SK-N-SH (cell line): ENCODE results near the gene ANKS6. TPM values are rescaled to one million over a fixed set of nuclear protein-coding genes. Genes with fewer than 3 reads are reported as not detected.

Source experiments
- CTCF ChIA-PET: fragments of 300-600, 350-600 bp; formaldehyde crosslinking; extraction: SDS; loops from one replicate; lab custom pipeline; 2021; lab: Yijun Ruan, JAX
- POLR2A ChIA-PET: fragments of 350-600 bp; sonication (Branson Sonifier 250); formaldehyde crosslinking; extraction: SDS; loops from one replicate; lab custom pipeline; 2020; ENCODE audit warnings: antibody characterized with exemption, inconsistent platforms; lab: Yijun Ruan, JAX
- DNase-seq: peaks from one replicate; pipeline ENCODE4 v3.0.0; 2012
- H2AFZ ChIP-seq: fragments of 200-600 bp; sonication (generic); 2 replicates; pipeline ENCODE4 v1.8.1; 2016; ENCODE audit warnings: antibody characterized with exemption, mild to moderate bottlenecking, low read depth
- H3F3A ChIP-seq: fragments of 200-600 bp; sonication (generic); replicated peaks from 2 replicates; pipeline ENCODE3; 2016; ENCODE audit warnings: antibody characterized with exemption, mild to moderate bottlenecking; ENCODE audit not compliant: insufficient read depth
- H3K27ac ChIP-seq, 2 experiments: fragments of 200-500 bp in 1 of 2; fragments of 200-600 bp in 1 of 2; sonication (Bioruptor generic) in 1 of 2; sonication (generic), shearing (Covaris generic) in 1 of 2; 2 replicates each; pipeline versions ENCODE4 v1.5.1 to v1.6.1; 2014 to 2016; ENCODE audit warnings: low read depth in 2 of 2, inconsistent platforms in 1 of 2, low read length in 1 of 2, mild to moderate bottlenecking in 1 of 2, mixed read lengths in 1 of 2
- H3K27me3 ChIP-seq: fragments of 200-600 bp; sonication (generic), shearing (Covaris generic); 2 replicates; pipeline ENCODE4 v1.6.1; 2016; ENCODE audit warnings: mixed run types; ENCODE audit not compliant: insufficient read depth
- H3K36me3 ChIP-seq, 2 experiments: fragments of 200-500 bp in 1 of 2; fragments of 200-600 bp in 1 of 2; sonication (Bioruptor generic) in 1 of 2; sonication (generic) in 1 of 2; replicated peaks in 1 of 2; 2 replicates each; pipeline versions ENCODE3 to v1.5.1; 2014 to 2016; ENCODE audit warnings: low read length in 1 of 2, mild to moderate bottlenecking in 1 of 2; ENCODE audit not compliant: insufficient read depth in 2 of 2, control insufficient read depth in 1 of 2
- H3K4me1 ChIP-seq, 2 experiments: fragments of 200-500 bp in 1 of 2; fragments of 200-600 bp in 1 of 2; sonication (Bioruptor generic) in 1 of 2; sonication (generic), shearing (Covaris generic) in 1 of 2; 2 replicates each; pipeline versions ENCODE4 v1.5.1 to v1.6.1; 2014 to 2016; ENCODE audit warnings: low read depth in 1 of 2, low read length in 1 of 2, mixed run types in 1 of 2; ENCODE audit not compliant: insufficient read depth in 2 of 2, control insufficient read depth in 1 of 2
- H3K4me2 ChIP-seq: fragments of 200-600 bp; sonication (generic), shearing (Covaris generic); 2 replicates; pipeline ENCODE4 v1.6.1; 2017; ENCODE audit warnings: mixed run types
- H3K4me3 ChIP-seq, 2 experiments: fragments of 200-500 bp in 1 of 2; fragments of 200-600 bp in 1 of 2; sonication (Bioruptor generic) in 1 of 2; sonication (generic), shearing (Covaris generic) in 1 of 2; 2 replicates each; pipeline versions ENCODE4 v1.5.1 to v1.8.1; 2014 to 2016; ENCODE audit warnings: low read depth in 2 of 2, inconsistent platforms in 1 of 2, low read length in 1 of 2, mild to moderate bottlenecking in 1 of 2, mixed read lengths in 1 of 2, moderate library complexity in 1 of 2
- H3K79me2 ChIP-seq: fragments of 200-600 bp; sonication (generic); 2 replicates; pipeline ENCODE4 v1.8.1; 2017; ENCODE audit warnings: mild to moderate bottlenecking; ENCODE audit not compliant: insufficient read depth
- H3K9ac ChIP-seq: fragments of 200-600 bp; sonication (generic); 2 replicates; pipeline ENCODE4 v1.6.1; 2017; ENCODE audit warnings: mixed run types
- H3K9me2 ChIP-seq: fragments of 200-600 bp; sonication (generic); 2 replicates; pipeline ENCODE4 v1.6.1; 2017; ENCODE audit warnings: mixed run types
- H3K9me3 ChIP-seq: fragments of 200-600 bp; sonication (generic); 2 replicates; pipeline ENCODE4 v1.6.1; 2017; ENCODE audit warnings: mixed run types, mild to moderate bottlenecking, moderate library complexity
- H4K20me1 ChIP-seq: fragments of 200-600 bp; sonication (generic); 2 replicates; pipeline ENCODE4 v1.6.1; 2017; ENCODE audit warnings: mild to moderate bottlenecking, mixed run types; ENCODE audit not compliant: insufficient read depth
- CHD2 ChIP-seq: fragments of 150-350 bp; IDR thresholded peaks from 2 replicates; pipeline ENCODE4 v1.6.1; 2018; ENCODE audit warnings: low read length; ENCODE audit not compliant: partially characterized antibody
- ELF1 ChIP-seq: IDR thresholded peaks from 2 replicates; pipeline ENCODE4 v1.4.0; 2012
- EZH2phosphoT487 ChIP-seq: fragments of 200-600 bp; sonication (generic); IDR thresholded peaks from 2 replicates; pipeline ENCODE4 v1.6.1; 2017; ENCODE audit warnings: low read depth, mixed run types, mild to moderate bottlenecking, antibody characterized with exemption, moderate library complexity, borderline replicate concordance
- FOSL2 ChIP-seq: IDR thresholded peaks from 2 replicates; pipeline ENCODE4 v1.4.0; 2012; ENCODE audit warnings: low read depth, mild to moderate bottlenecking, moderate library complexity, borderline replicate concordance
- GABPA ChIP-seq: IDR thresholded peaks from 2 replicates; pipeline ENCODE4 v1.4.0; 2012; ENCODE audit warnings: low read depth, mild to moderate bottlenecking
- MXI1 ChIP-seq: IDR thresholded peaks from 2 replicates; pipeline ENCODE4 v1.6.1; 2012; ENCODE audit warnings: mild to moderate bottlenecking, low read depth, low read length, improper control_type of control experiment
- NFIC ChIP-seq: IDR thresholded peaks from 2 replicates; pipeline ENCODE4 v1.4.0; 2012; ENCODE audit warnings: borderline replicate concordance
- POLR2AphosphoS5 ChIP-seq: IDR thresholded peaks from 2 replicates; pipeline ENCODE4 v1.6.1; 2012; ENCODE audit warnings: low read depth, low read length
- RFX5 ChIP-seq: IDR thresholded peaks from 2 replicates; pipeline ENCODE4 v1.6.1; 2012; ENCODE audit warnings: mild to moderate bottlenecking, improper control_type of control experiment, low read length
- SIN3A ChIP-seq: IDR thresholded peaks from 2 replicates; pipeline ENCODE4 v1.6.1; 2012; ENCODE audit warnings: low read depth, mild to moderate bottlenecking, low read length, moderate library complexity, borderline replicate concordance
- SMC3 ChIP-seq: IDR thresholded peaks from 2 replicates; pipeline ENCODE4 v1.6.1; 2012; ENCODE audit warnings: low read depth, low read length, improper control_type of control experiment
- TCF12 ChIP-seq: IDR thresholded peaks from 2 replicates; pipeline ENCODE4 v1.4.0; 2012
- TEAD4 ChIP-seq: IDR thresholded peaks from 2 replicates; pipeline ENCODE4 v1.4.0; 2012; ENCODE audit warnings: mild to moderate bottlenecking, borderline replicate concordance; ENCODE audit not compliant: insufficient read depth
- WGBS: methylation state at CpG from one replicate; pipeline ENCODE4 v1.1.6; 2017; ENCODE audit warnings: low lambda C conversion rate; 5-methylcytosine and 5-hydroxymethylcytosine counted together
- polyA plus RNA-seq, 3 experiments: library from polyadenylated mRNA; depleted of rRNA; stranded (reverse); fragments of >200 nt; gene quantifications; 2 replicates each; pipeline ENCODE4 v1.2.3, GENCODE V29; 2012
- TF ChIP-seq, protein P1 (sequence below): IDR thresholded peaks from 2 replicates; pipeline ENCODE4 v1.6.1; 2012; ENCODE audit warnings: mild to moderate bottlenecking, low read depth, low read length, moderate library complexity
- TF ChIP-seq, protein P2 (sequence below): IDR thresholded peaks from 2 replicates; pipeline ENCODE4 v1.4.0; 2012; ENCODE audit warnings: low read depth, borderline replicate concordance
- TF ChIP-seq, protein P3 (sequence below): IDR thresholded peaks from 2 replicates; pipeline ENCODE4 v1.4.0; 2012; ENCODE audit warnings: low read depth, borderline replicate concordance
- TF ChIP-seq, protein P4 (sequence below): fragments of 150-350 bp; IDR thresholded peaks from 2 replicates; pipeline ENCODE4 v1.6.1; 2016; ENCODE audit warnings: mild to moderate bottlenecking, low read depth, low read length
- TF ChIP-seq, protein P5 (sequence below): IDR thresholded peaks from 2 replicates; pipeline ENCODE4 v1.4.0; 2012; ENCODE audit warnings: low read depth

The ANKS6 gene
- polyA plus RNA-seq, 1 of the 3 experiments (the other 2 are of a cell fraction) = 29.3 TPM

DNA sequence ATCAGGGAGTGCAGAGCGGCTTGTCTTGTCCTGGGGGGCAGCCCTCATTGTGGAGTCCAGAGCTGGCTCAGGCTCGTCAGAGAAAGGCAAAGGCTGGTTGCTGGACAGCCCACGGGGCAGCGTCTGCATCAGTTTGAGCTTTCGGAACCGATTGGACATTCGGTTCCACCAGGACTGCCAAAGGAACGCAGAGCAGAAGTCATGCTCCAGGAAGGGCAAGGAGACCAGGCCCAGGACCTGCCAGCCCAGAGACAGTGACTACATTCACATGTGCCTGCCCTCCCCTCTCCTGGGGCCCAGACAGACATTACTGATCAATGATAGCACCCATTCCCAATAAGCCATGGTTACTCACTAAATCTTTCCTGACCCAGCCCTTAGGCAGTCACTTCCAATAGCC lies 18.1 kb downstream of the ANKS6 start:
- Histone ChIP-seq H3K4me3 (no peak overlapping the region), H2AFZ (no peak overlapping the region), H3F3A (peaks cover 4% of the 10 kb centered on the region), H4K20me1 (no peaks in the 10 kb centered on the region), H3K79me2 (no peaks in the 10 kb centered on the region), H3K4me1 (no peaks in the 10 kb centered on the region), H3K9me3 (no peaks in the 10 kb centered on the region), H3K9ac (no peak overlapping the region), H3K27me3 (no peaks in the 10 kb centered on the region), H3K36me3 (peaks cover 10 to 14% of the 10 kb centered on the region in 2 experiments), H3K4me2 (no peak overlapping the region), H3K9me2 (no peaks in the 10 kb centered on the region), H3K27ac (no peak overlapping the region)
- POLR2A ChIA-PET = interaction anchor here (0.5 kb wide), 1 partner anchor 374 kb away, joined by 5 read pairs; no protein-coding TSS in a partner anchor
- no peak for TF ChIP-seq RFX5
- no peak for TF ChIP-seq NFIC
- no peak for TF ChIP-seq POLR2AphosphoS5
- TF ChIP-seq GABPA = no peak
- TF ChIP-seq SIN3A = no peak
- TF ChIP-seq, protein P1, sequence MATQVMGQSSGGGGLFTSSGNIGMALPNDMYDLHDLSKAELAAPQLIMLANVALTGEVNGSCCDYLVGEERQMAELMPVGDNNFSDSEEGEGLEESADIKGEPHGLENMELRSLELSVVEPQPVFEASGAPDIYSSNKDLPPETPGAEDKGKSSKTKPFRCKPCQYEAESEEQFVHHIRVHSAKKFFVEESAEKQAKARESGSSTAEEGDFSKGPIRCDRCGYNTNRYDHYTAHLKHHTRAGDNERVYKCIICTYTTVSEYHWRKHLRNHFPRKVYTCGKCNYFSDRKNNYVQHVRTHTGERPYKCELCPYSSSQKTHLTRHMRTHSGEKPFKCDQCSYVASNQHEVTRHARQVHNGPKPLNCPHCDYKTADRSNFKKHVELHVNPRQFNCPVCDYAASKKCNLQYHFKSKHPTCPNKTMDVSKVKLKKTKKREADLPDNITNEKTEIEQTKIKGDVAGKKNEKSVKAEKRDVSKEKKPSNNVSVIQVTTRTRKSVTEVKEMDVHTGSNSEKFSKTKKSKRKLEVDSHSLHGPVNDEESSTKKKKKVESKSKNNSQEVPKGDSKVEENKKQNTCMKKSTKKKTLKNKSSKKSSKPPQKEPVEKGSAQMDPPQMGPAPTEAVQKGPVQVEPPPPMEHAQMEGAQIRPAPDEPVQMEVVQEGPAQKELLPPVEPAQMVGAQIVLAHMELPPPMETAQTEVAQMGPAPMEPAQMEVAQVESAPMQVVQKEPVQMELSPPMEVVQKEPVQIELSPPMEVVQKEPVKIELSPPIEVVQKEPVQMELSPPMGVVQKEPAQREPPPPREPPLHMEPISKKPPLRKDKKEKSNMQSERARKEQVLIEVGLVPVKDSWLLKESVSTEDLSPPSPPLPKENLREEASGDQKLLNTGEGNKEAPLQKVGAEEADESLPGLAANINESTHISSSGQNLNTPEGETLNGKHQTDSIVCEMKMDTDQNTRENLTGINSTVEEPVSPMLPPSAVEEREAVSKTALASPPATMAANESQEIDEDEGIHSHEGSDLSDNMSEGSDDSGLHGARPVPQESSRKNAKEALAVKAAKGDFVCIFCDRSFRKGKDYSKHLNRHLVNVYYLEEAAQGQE = no peak
- no peak for TF ChIP-seq SMC3
- no peak for TF ChIP-seq TEAD4
- TF ChIP-seq, protein P2, sequence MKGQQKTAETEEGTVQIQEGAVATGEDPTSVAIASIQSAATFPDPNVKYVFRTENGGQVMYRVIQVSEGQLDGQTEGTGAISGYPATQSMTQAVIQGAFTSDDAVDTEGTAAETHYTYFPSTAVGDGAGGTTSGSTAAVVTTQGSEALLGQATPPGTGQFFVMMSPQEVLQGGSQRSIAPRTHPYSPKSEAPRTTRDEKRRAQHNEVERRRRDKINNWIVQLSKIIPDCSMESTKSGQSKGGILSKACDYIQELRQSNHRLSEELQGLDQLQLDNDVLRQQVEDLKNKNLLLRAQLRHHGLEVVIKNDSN = no peak
- TF ChIP-seq, protein P3, sequence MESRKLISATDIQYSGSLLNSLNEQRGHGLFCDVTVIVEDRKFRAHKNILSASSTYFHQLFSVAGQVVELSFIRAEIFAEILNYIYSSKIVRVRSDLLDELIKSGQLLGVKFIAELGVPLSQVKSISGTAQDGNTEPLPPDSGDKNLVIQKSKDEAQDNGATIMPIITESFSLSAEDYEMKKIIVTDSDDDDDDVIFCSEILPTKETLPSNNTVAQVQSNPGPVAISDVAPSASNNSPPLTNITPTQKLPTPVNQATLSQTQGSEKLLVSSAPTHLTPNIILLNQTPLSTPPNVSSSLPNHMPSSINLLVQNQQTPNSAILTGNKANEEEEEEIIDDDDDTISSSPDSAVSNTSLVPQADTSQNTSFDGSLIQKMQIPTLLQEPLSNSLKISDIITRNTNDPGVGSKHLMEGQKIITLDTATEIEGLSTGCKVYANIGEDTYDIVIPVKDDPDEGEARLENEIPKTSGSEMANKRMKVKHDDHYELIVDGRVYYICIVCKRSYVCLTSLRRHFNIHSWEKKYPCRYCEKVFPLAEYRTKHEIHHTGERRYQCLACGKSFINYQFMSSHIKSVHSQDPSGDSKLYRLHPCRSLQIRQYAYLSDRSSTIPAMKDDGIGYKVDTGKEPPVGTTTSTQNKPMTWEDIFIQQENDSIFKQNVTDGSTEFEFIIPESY = no peak
- no peak for TF ChIP-seq MXI1
- no peak for TF ChIP-seq ELF1
- no peak for TF ChIP-seq FOSL2
- TF ChIP-seq, protein P4, sequence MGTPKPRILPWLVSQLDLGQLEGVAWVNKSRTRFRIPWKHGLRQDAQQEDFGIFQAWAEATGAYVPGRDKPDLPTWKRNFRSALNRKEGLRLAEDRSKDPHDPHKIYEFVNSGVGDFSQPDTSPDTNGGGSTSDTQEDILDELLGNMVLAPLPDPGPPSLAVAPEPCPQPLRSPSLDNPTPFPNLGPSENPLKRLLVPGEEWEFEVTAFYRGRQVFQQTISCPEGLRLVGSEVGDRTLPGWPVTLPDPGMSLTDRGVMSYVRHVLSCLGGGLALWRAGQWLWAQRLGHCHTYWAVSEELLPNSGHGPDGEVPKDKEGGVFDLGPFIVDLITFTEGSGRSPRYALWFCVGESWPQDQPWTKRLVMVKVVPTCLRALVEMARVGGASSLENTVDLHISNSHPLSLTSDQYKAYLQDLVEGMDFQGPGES = no peak
- TF ChIP-seq, protein P5, sequence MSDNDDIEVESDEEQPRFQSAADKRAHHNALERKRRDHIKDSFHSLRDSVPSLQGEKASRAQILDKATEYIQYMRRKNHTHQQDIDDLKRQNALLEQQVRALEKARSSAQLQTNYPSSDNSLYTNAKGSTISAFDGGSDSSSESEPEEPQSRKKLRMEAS = no peak
- TF ChIP-seq EZH2phosphoT487 = no peak
- no peak for TF ChIP-seq TCF12
- no peak for TF ChIP-seq CHD2
- DNase-seq = no peak
- CTCF ChIA-PET = interaction anchor here (2.4 to 12.1 kb wide), 3 partner anchors 13 to 515 kb away, joined by 8 to 198 read pairs (median 79); no protein-coding TSS in a partner anchor
- 92% methylated on average over 2 of the region's 8 CpGs for WGBS
